RWPE1 (cell line): ENCODE measurements around the gene MROH9.

Experiments used
- CTCF ChIA-PET: fragments of 350-600 bp; sonication (Branson Sonifier 250); formaldehyde crosslinking; extraction: SDS; loops from one replicate; lab custom pipeline; 2021; lab: Yijun Ruan, JAX
- POLR2A ChIA-PET: fragments of 400-600 bp; formaldehyde crosslinking; extraction: SDS; loops from one replicate; lab custom pipeline; 2020; ENCODE audit warnings: antibody characterized with exemption; ENCODE audit not compliant: low non-redundant PET; lab: Yijun Ruan, JAX
- DNase-seq: peaks from one replicate; pipeline ENCODE4 v3.0.0; 2012; ENCODE audit warnings: low spot score
- H3K27ac ChIP-seq: fragments of 450-650 bp; 2 replicates; pipeline ENCODE4 v1.5.1; 2017
- TF ChIP-seq, protein P1 (sequence below): fragments of 450-650 bp; conservative IDR thresholded peaks from 2 replicates; pipeline ENCODE4 v1.5.1; 2017; ENCODE audit warnings: low read depth, mild to moderate bottlenecking

Gene MROH9

DNA sequence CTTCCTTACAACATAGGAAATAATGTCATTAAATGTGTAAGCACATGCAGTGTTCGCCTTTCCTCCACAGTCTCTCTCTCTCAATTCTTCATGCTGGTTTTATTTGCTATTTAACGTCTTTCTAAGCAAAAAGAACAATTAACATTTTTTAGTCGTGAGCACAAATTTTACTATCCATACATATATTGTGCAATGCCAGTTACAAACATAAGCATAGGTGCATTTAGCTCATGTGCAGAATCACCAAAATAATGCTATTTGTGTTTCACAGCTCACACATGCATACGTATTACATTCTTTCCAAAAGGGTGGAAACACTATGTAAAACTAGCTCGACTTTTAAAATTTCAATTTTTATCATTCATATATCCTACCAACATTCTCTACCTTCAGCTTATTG is 52.1 kb downstream of the MROH9 start:
- TF ChIP-seq, protein P1, sequence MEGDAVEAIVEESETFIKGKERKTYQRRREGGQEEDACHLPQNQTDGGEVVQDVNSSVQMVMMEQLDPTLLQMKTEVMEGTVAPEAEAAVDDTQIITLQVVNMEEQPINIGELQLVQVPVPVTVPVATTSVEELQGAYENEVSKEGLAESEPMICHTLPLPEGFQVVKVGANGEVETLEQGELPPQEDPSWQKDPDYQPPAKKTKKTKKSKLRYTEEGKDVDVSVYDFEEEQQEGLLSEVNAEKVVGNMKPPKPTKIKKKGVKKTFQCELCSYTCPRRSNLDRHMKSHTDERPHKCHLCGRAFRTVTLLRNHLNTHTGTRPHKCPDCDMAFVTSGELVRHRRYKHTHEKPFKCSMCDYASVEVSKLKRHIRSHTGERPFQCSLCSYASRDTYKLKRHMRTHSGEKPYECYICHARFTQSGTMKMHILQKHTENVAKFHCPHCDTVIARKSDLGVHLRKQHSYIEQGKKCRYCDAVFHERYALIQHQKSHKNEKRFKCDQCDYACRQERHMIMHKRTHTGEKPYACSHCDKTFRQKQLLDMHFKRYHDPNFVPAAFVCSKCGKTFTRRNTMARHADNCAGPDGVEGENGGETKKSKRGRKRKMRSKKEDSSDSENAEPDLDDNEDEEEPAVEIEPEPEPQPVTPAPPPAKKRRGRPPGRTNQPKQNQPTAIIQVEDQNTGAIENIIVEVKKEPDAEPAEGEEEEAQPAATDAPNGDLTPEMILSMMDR: no peak
- ChIA-PET POLR2A (no interaction called here), CTCF (no interaction called here)
- no peak for DNase-seq
- no peak overlapping the region for H3K27ac ChIP-seq

GRCh38 chr1:170993151-170993550 is 57.8 kb downstream of the MROH9 start:
- ChIA-PET POLR2A (no interaction called here), CTCF (no interaction called here)
- DNase-seq: no peak
- no peak overlapping the region for H3K27ac ChIP-seq
- TF ChIP-seq, protein P1: no peak

DNA sequence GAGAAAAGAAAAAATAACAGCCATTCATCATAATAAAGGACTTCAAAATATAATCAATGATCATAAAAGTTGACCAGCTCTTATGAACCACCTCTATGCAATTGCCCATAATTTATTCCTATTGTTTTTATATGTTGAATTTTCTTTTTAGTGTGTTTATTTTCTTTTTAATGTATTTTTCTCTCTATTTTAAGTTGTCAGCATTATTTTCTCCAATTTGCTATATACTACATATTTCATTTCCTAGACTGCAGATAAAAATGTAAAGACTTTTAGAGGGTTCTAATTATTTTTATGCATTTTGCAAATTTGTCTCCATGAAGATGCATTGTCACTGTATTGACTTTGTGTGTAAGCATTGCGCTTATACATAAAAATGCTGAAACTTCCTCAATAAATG is 58.4 kb downstream of the MROH9 start:
- ChIA-PET POLR2A (no interaction called here), CTCF (no interaction called here)
- DNase-seq: no peak

GRCh38 chr1:171014880-171015279 is 79.5 kb downstream of the MROH9 start:
- CTCF ChIA-PET: no interaction called here
- POLR2A ChIA-PET: no interaction called here
- TF ChIP-seq, protein P1: no peak
- no peak for DNase-seq
- no peak overlapping the region for H3K27ac ChIP-seq

More for the DNA sequence above, 58.4 kb downstream of the MROH9 start:
- TF ChIP-seq, protein P1: no peak
- no peak overlapping the region for H3K27ac ChIP-seq

DNA sequence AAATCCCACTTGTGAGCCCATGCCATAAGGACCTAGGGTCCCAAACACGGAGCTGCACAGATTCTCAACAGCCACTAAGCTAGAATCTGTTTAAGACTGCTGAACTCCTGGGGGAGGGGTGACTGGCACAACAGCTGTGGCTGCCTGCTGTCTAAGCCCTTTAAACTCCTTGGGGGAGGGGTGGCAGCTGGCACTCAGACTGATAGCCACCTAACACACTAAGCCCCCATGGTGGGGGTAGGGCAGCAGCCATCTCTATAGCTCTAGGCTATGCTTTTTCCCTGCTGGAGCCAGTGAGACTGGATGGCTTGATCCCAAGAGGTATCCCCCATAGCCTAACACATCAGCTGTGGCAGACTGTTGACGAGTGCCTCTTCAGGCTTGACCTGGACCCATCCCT is 82.1 kb downstream of the MROH9 start:
- CTCF ChIA-PET: no interaction called here
- no peak for DNase-seq
- TF ChIP-seq, protein P1: no peak
- POLR2A ChIA-PET: no interaction called here
- no peak overlapping the region for H3K27ac ChIP-seq

DNA sequence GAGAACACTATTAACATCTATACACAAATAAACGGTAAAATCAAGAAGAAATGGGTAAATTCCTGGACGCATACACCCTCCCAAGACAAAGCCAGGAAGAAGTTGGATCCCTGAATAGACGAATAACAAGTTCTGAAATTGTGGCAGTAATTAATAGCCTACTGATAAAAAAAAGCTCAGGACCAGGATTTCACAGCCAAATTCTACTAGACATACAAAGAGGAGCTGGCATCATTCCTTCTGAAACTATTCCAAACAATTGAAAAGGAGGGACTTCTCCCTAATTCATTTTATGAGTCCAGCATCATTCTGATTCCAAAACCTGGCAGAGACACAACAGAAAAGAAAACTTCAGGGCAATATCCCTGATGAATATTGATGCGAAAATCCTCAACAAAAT is 84.6 kb downstream of the MROH9 start:
- ChIA-PET POLR2A (no interaction called here), CTCF (no interaction called here)
- no peak overlapping the region for H3K27ac ChIP-seq
- TF ChIP-seq, protein P1: no peak
- DNase-seq: no peak
